Gastrocnemius medialis (tissue), 4 donors: ENCODE results near the gene BEND7.

Experiments
- CTCF ChIP-seq, 5 experiments: fragments of 450-650 bp in 3 of 5; fragments of 200-600 bp in 2 of 5; sonication (generic) in 2 of 5; IDR thresholded peaks in 4 of 5; conservative IDR thresholded peaks in 1 of 5; 1 replicate in 4 of 5; 2 replicates in 1 of 5; pipeline ENCODE4 v1.5.1; 2016 to 2019; ENCODE audit warnings: antibody characterized with exemption in 5 of 5, mild to moderate bottlenecking in 3 of 5, moderate library complexity in 3 of 5
- POLR2A ChIP-seq, 2 donors: fragments of 450-650 bp; IDR thresholded peaks; one replicate each; pipeline ENCODE4 v1.6.1; 2017; ENCODE audit warnings: antibody characterized with exemption in 2 of 2, mild to moderate bottlenecking in 2 of 2, moderate library complexity in 2 of 2

- TF ChIP-seq CTCF (IDR thresholded peaks at IDR 0.05 in 4 of 5, conservative IDR thresholded peaks at IDR 0.05 in 1 of 5) (no peak), POLR2A (IDR thresholded peaks at IDR 0.05) (no peak)
Measured at GRCh38 chr10:13528123-13528874, 515 bp downstream of the BEND7 start.
